ENCODE results near the gene MRTFB. TPM values are rescaled to one million over a fixed set of nuclear protein-coding genes. Genes with fewer than 3 reads are reported as not detected.
A peak's percentile ranks its signal among the peaks of the same experiment; 100 is the strongest.

MRTFB gene
- total and polyA plus RNA-seq, 2 of the 13 experiments (the other 11 are each of a cell fraction or from before 2014, with no cell fraction given): 11.4 to 14.0 TPM

DNA sequence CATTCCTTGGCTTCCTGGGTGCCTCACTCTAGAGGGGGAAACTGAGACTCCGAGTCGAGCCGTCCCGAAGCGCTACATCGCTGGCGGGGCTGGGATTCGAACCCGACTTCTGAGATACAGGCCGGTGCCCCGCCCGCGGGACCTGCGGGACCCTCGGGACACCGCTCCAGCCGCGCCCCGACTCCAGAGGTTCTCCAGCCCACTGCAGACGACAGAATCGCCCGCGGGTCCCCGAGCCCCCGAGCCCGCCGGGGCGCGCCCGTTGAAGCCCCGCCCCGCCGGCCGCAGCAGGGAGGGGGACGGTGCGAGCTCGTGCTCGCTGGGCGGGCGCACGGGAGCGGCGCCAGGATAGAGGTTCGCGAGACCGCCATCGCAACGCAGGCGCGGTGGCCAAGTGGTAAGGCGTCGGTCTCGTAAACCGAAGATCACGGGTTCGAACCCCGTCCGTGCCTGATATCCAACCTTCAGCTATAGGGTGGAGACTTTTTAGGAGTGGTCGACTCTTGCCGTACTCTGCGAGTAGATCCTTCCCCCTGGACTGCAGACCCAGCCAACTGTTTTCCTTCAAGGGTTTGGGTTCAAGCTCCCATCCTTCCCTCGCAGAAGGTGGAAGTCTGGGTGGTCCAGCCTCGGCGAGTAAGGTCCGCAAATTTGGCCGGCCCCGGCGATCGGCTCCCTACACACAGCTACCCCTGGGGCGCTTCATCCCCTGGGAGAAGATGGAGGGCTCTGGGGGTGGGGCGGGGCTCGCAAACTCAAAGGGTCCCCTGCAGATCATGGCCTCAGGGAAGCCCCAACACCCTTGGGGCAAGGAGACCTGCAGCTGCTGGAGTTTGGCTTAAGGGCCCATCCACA, 214.6 kb downstream of the MRTFB start:
- in situ Hi-C loops (cut with HindIII; ENCODE audit: extremely low pct_ligation_motif_present, low pct_unique_long_range_greater_than_20kb) (loop anchor here (5.0 kb wide), 1 partner anchor 363 kb away; the partner anchor contains the start of gene ERCC4), intact Hi-C loops (cut with micrococcal nuclease; ENCODE audit: unreplicated experiment) (loop anchor here (2.0 to 10.0 kb wide), 4 partner anchors 15 to 363 kb away; partner anchors contain the start of gene MRTFB)
- H3K9me3 ChIP-seq (ENCODE audit: low read length): peaks cover 16% of the 10 kb centered on the region
- H3K27me3 ChIP-seq (ENCODE audit: control insufficient read depth in 1 of 2, insufficient read depth in 2 of 2, low read length in 2 of 2): no peaks in the 10 kb centered on the region; a peak in 1 of 5 replicates
- POLR2A ChIA-PET: interaction anchor here (0.7 to 2.5 kb wide), 20 partner anchors 10 to 366 kb away, joined by 3 to 16 read pairs (median 6); partner anchors contain the start of gene ERCC4
- ATAC-seq (peak; percentile 84), FAIRE-seq (peak; percentile 94), DNase-seq (ENCODE audit: low spot score) (peak; percentile 95)
- peak overlapping the region; percentile 33 for H2AFZ ChIP-seq (ENCODE audit: low read length)
- peak overlapping the region; percentile 35 for H3K27ac ChIP-seq (ENCODE audit: extremely low read length, insufficient read depth, low read length)
- CTCF ChIA-PET (ENCODE audit: low intra/inter-chr PET ratio, low total read pairs): interaction anchor here (0.7 to 1.2 kb wide), 3 partner anchors 36 to 362 kb away, joined by 3 to 8 read pairs (median 3); no protein-coding TSS in a partner anchor
- BruUV-seq (replicated peaks): TSS peak; percentile 100
- peaks cover 36% of the 10 kb centered on the region for H3K4me1 ChIP-seq (ENCODE audit: insufficient read depth, low read length)
- peak overlapping the region; percentile 77 to 94 (median 89) for H3K4me3 ChIP-seq (replicated peaks in 1 of 3; ENCODE audit: insufficient read depth in 1 of 3, low read depth in 2 of 3, low read length in 3 of 3)
- peak overlapping the region; percentile 59 for H3K9ac ChIP-seq (ENCODE audit: insufficient read depth, low read depth, low read length)
- WGBS (ENCODE audit: low lambda C conversion rate): 2% methylated on average over 41 of the region's 72 CpGs
- no peaks in the 10 kb centered on the region for H3K36me3 ChIP-seq (replicated peaks in 1 of 2; ENCODE audit: control insufficient read depth in 1 of 2, insufficient read depth in 2 of 2, low read length in 2 of 2)
- no peaks in the 10 kb centered on the region for H3K79me2 ChIP-seq (ENCODE audit: insufficient read depth, low read length)
- H3K4me2 ChIP-seq (ENCODE audit: low read depth, low read length): peak overlapping the region; percentile 84
- no peaks in the 10 kb centered on the region for H4K20me1 ChIP-seq (ENCODE audit: insufficient read depth, low read length)
- TF ChIP-seq, protein P1, sequence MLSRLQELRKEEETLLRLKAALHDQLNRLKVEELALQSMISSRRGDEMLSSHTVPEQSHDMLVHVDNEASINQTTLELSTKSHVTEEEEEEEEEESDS (CRISPR knock-in tag; IDR thresholded peaks at IDR 0.05; ENCODE audit: borderline replicate concordance): peak; percentile 93
- TF ChIP-seq CBX1 (IDR thresholded peaks at IDR 0.05; ENCODE audit: low read depth) (peak; percentile 95), TCF7L2 (IDR thresholded peaks at IDR 0.05; ENCODE audit: low read depth, low read length) (no peak), MTA1 (CRISPR knock-in tag; IDR thresholded peaks at IDR 0.05; ENCODE audit: borderline replicate concordance) (peak; percentile 96), SMARCC2 (IDR thresholded peaks at IDR 0.05) (no peak), ZMAT3 (CRISPR knock-in tag; conservative IDR thresholded peaks at IDR 0.05) (0 out of 2 replicates have a peak, but pooled peaks have one; percentile 13), GATAD2A (CRISPR knock-in tag; IDR thresholded peaks at IDR 0.05) (peak; percentile 91), U2AF1 (optimal IDR thresholded peaks at IDR 0.05; ENCODE audit: low read depth, low read length) (no peak), TEAD3 (CRISPR knock-in tag; optimal IDR thresholded peaks at IDR 0.05; ENCODE audit: borderline replicate concordance) (peak; percentile 82), NR2F1 (CRISPR knock-in tag; IDR thresholded peaks at IDR 0.05) (peak; percentile 29 to 31; a peak in 2 of 4 replicates), HOXA7 (CRISPR knock-in tag; IDR thresholded peaks at IDR 0.05) (no peak), RORA (CRISPR knock-in tag; IDR thresholded peaks at IDR 0.05) (peak; percentile 80; the same call in 1 of the 2 replicates), EP300 (IDR thresholded peaks at IDR 0.05; ENCODE audit: low read depth in 2 of 2, low read length in 2 of 2) (peak; percentile 30 to 67; a peak in 3 of 4 replicates), EP300 (CRISPR knock-in tag; IDR thresholded peaks at IDR 0.05; ENCODE audit: borderline replicate concordance) (peak; percentile 55)
- TF ChIP-seq, protein P2, sequence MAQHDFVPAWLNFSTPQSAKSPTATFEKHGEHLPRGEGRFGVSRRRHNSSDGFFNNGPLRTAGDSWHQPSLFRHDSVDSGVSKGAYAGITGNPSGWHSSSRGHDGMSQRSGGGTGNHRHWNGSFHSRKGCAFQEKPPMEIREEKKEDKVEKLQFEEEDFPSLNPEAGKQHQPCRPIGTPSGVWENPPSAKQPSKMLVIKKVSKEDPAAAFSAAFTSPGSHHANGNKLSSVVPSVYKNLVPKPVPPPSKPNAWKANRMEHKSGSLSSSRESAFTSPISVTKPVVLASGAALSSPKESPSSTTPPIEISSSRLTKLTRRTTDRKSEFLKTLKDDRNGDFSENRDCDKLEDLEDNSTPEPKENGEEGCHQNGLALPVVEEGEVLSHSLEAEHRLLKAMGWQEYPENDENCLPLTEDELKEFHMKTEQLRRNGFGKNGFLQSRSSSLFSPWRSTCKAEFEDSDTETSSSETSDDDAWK (CRISPR knock-in tag; IDR thresholded peaks at IDR 0.05): no peak

All from HepG2 (cell line).